Astrocyte (in vitro differentiated cells and primary cell): ENCODE data around the gene NPS. TPM values are rescaled to one million over a fixed set of nuclear protein-coding genes. Genes with fewer than 3 reads are reported as not detected.

Experiments used
- DNase-seq: peaks from one replicate; pipeline ENCODE4 v3.0.0-alpha.2; 2010; ENCODE audit warnings: low read depth
- FAIRE-seq: peaks from 2 replicates; lab custom pipeline; 2011; peaks lifted over from hg19 to GRCh38; lab: Jason Lieb, UNC
- H2AFZ ChIP-seq: 2 replicates; pipeline ENCODE4 v1.6.0; 2012; ENCODE audit warnings: low read depth, low read length, inconsistent platforms
- H3K27ac ChIP-seq: 2 replicates; pipeline ENCODE4 v1.5.1; 2011; ENCODE audit warnings: low read depth, low read length, inconsistent platforms
- H3K27me3 ChIP-seq: 2 replicates; pipeline ENCODE4 v1.6.0; 2011; ENCODE audit warnings: low read length, inconsistent platforms; ENCODE audit not compliant: insufficient read depth
- H3K36me3 ChIP-seq: 2 replicates; pipeline ENCODE4 v1.5.1; 2011; ENCODE audit warnings: low read length, inconsistent platforms; ENCODE audit not compliant: insufficient read depth
- H3K4me1 ChIP-seq: 2 replicates; pipeline ENCODE4 v1.5.1; 2011; ENCODE audit warnings: low read length, inconsistent platforms; ENCODE audit not compliant: insufficient read depth
- H3K4me2 ChIP-seq: 2 replicates; pipeline ENCODE4 v1.6.0; 2012; ENCODE audit warnings: low read length, inconsistent platforms
- H3K4me3 ChIP-seq: 2 replicates; pipeline ENCODE4 v1.5.1; 2011; ENCODE audit warnings: low read depth, mild to moderate bottlenecking, low read length, inconsistent platforms; ENCODE audit not compliant: insufficient read depth
- H3K79me2 ChIP-seq: 2 replicates; pipeline ENCODE4 v1.6.0; 2012; ENCODE audit warnings: mild to moderate bottlenecking, low read length, inconsistent platforms; ENCODE audit not compliant: insufficient read depth
- H3K9ac ChIP-seq: 2 replicates; pipeline ENCODE4 v1.6.0; 2012; ENCODE audit warnings: mild to moderate bottlenecking, low read length, inconsistent platforms
- H3K9me3 ChIP-seq: 2 replicates; pipeline ENCODE4 v1.5.1; 2012; ENCODE audit warnings: low read depth, mild to moderate bottlenecking, low read length, inconsistent platforms; ENCODE audit not compliant: insufficient read depth
- H4K20me1 ChIP-seq: 2 replicates; pipeline ENCODE4 v1.6.0; 2012; ENCODE audit warnings: low read length, inconsistent platforms; ENCODE audit not compliant: insufficient read depth
- H3K27ac Mint-ChIP-seq: one replicate; pipeline ENCODE4 v1.8.0; 2021; ENCODE audit warnings: mild to moderate bottlenecking, mixed read lengths; ENCODE audit not compliant: unreplicated experiment
- H3K27me3 Mint-ChIP-seq: one replicate; pipeline ENCODE4 v1.8.0; 2021; ENCODE audit warnings: low read depth, mixed read lengths; ENCODE audit not compliant: unreplicated experiment
- H3K36me3 Mint-ChIP-seq: one replicate; pipeline ENCODE4 v1.8.0; 2021; ENCODE audit warnings: low read depth, mixed read lengths; ENCODE audit not compliant: unreplicated experiment
- H3K4me1 Mint-ChIP-seq: one replicate; pipeline ENCODE4 v1.8.0; 2021; ENCODE audit warnings: low read depth, mixed read lengths; ENCODE audit not compliant: unreplicated experiment
- H3K4me3 Mint-ChIP-seq: one replicate; pipeline ENCODE4 v1.8.0; 2021; ENCODE audit warnings: mild to moderate bottlenecking, moderate library complexity, mixed read lengths; ENCODE audit not compliant: unreplicated experiment
- H3K9me3 Mint-ChIP-seq: one replicate; pipeline ENCODE4 v1.8.0; 2021; ENCODE audit warnings: mild to moderate bottlenecking, mixed read lengths; ENCODE audit not compliant: unreplicated experiment
- CTCF ChIP-seq: IDR thresholded peaks from 2 replicates; pipeline ENCODE4 v1.5.1; 2011; ENCODE audit warnings: low read depth, mild to moderate bottlenecking, inconsistent platforms, low read length, moderate library complexity; ENCODE audit not compliant: insufficient read depth
- EZH2 ChIP-seq: IDR thresholded peaks from 2 replicates; pipeline ENCODE4 v1.6.1; 2012; ENCODE audit warnings: mild to moderate bottlenecking, low read length, inconsistent platforms; ENCODE audit not compliant: insufficient read depth
- total RNA-seq: library from RNA; stranded (reverse); gene quantifications from 2 replicates; pipeline ENCODE4 v1.2.1, GENCODE V29; 2021

The NPS gene
- total RNA-seq, 1 donor from 2014 or later = not detected

- FAIRE-seq (no peak), DNase-seq (no peak)
- Mint-ChIP-seq H3K27ac (no peak overlapping the region), H3K4me3 (no peak overlapping the region), H3K4me1 (no peaks in the 10 kb centered on the region), H3K27me3 (peaks cover 19% of the 10 kb centered on the region), H3K36me3 (no peaks in the 10 kb centered on the region), H3K9me3 (no peaks in the 10 kb centered on the region)
- no peaks in the 10 kb centered on the region for H3K27me3 ChIP-seq
- H4K20me1 ChIP-seq = no peaks in the 10 kb centered on the region
- H2AFZ ChIP-seq = no peak overlapping the region
- H3K36me3 ChIP-seq = no peaks in the 10 kb centered on the region
- no peak overlapping the region for H3K4me2 ChIP-seq
- H3K4me1 ChIP-seq = no peaks in the 10 kb centered on the region
- no peak overlapping the region for H3K4me3 ChIP-seq
- H3K27ac ChIP-seq = no peak overlapping the region
- H3K79me2 ChIP-seq = no peaks in the 10 kb centered on the region
- TF ChIP-seq CTCF (no peak), EZH2 (no peak)
- H3K9ac ChIP-seq = no peak overlapping the region
- no peaks in the 10 kb centered on the region for H3K9me3 ChIP-seq
Measured at GRCh38 chr10:127578961-127579305, 29.8 kb downstream of the NPS start.

- no peaks in the 10 kb centered on the region for H3K4me1 ChIP-seq
- H3K36me3 ChIP-seq = no peaks in the 10 kb centered on the region
- Mint-ChIP-seq H3K4me3 (no peak overlapping the region), H3K27ac (no peak overlapping the region), H3K36me3 (no peaks in the 10 kb centered on the region), H3K27me3 (peaks cover 16% of the 10 kb centered on the region), H3K9me3 (no peaks in the 10 kb centered on the region), H3K4me1 (no peaks in the 10 kb centered on the region)
- no peak overlapping the region for H2AFZ ChIP-seq
- no peaks in the 10 kb centered on the region for H4K20me1 ChIP-seq
- no peak overlapping the region for H3K4me3 ChIP-seq
- DNase-seq = no peak
- H3K79me2 ChIP-seq = no peaks in the 10 kb centered on the region
- no peak overlapping the region for H3K27ac ChIP-seq
- H3K4me2 ChIP-seq = no peak overlapping the region
- no peak for TF ChIP-seq EZH2
- no peak for TF ChIP-seq CTCF
- H3K9me3 ChIP-seq = no peaks in the 10 kb centered on the region
- no peaks in the 10 kb centered on the region for H3K27me3 ChIP-seq
- no peak for FAIRE-seq
- H3K9ac ChIP-seq = no peak overlapping the region
Measured at GRCh38 chr10:127579640-127580039, 30.5 kb downstream of the NPS start.

GRCh38 chr10:127580822-127581221, 31.7 kb downstream of the NPS start:
- no peak for FAIRE-seq
- H2AFZ ChIP-seq = no peak overlapping the region

More at GRCh38 chr10:127580822-127581221, 31.7 kb downstream of the NPS start:
- H4K20me1 ChIP-seq = no peaks in the 10 kb centered on the region
- Mint-ChIP-seq H3K4me3 (no peak overlapping the region), H3K36me3 (no peaks in the 10 kb centered on the region), H3K4me1 (no peaks in the 10 kb centered on the region), H3K27me3 (peaks cover 15% of the 10 kb centered on the region), H3K9me3 (no peaks in the 10 kb centered on the region), H3K27ac (no peak overlapping the region)
- H3K36me3 ChIP-seq = no peaks in the 10 kb centered on the region
- TF ChIP-seq CTCF = no peak
- no peak for TF ChIP-seq EZH2
- no peaks in the 10 kb centered on the region for H3K27me3 ChIP-seq
- H3K9ac ChIP-seq = no peak overlapping the region
- H3K4me1 ChIP-seq = no peaks in the 10 kb centered on the region
- no peaks in the 10 kb centered on the region for H3K79me2 ChIP-seq
- H3K4me3 ChIP-seq = no peak overlapping the region
- no peaks in the 10 kb centered on the region for H3K9me3 ChIP-seq
- no peak overlapping the region for H3K27ac ChIP-seq
- H3K4me2 ChIP-seq = no peak overlapping the region
- DNase-seq = no peak
